Loucy (cell line): ENCODE measurements around the gene CYP1A2.

Experiments
- H2AFZ ChIP-seq: fragments of 200-600 bp; sonication (generic); 2 replicates; pipeline ENCODE4 v1.6.0; 2016; ENCODE audit warnings: antibody characterized with exemption, mild to moderate bottlenecking, low read length, moderate library complexity
- H3F3A ChIP-seq: fragments of 200-600 bp; 2 replicates; pipeline ENCODE4 v1.6.0; 2016; ENCODE audit warnings: antibody characterized with exemption, low read depth, mild to moderate bottlenecking
- H3K27me3 ChIP-seq: fragments of 200-600 bp; sonication (generic); 2 replicates; pipeline ENCODE4 v1.6.1; 2014; ENCODE audit warnings: low read length, mild to moderate bottlenecking; ENCODE audit not compliant: insufficient read depth, poor library complexity, severe bottlenecking
- H3K36me3 ChIP-seq: fragments of 200-600 bp; sonication (generic); 2 replicates; pipeline ENCODE4 v1.6.1; 2016; ENCODE audit warnings: low read length; ENCODE audit not compliant: insufficient read depth
- H3K4me1 ChIP-seq: fragments of 200-600 bp; sonication (generic); 2 replicates; pipeline ENCODE4 v1.5.1; 2014; ENCODE audit warnings: low read length, mild to moderate bottlenecking; ENCODE audit not compliant: insufficient read depth, poor library complexity, severe bottlenecking
- H3K4me2 ChIP-seq: fragments of 200-600 bp; sonication (generic); 2 replicates; pipeline ENCODE4 v1.6.0; 2014; ENCODE audit warnings: antibody characterized with exemption, low read length, low read depth, mild to moderate bottlenecking; ENCODE audit not compliant: poor library complexity, severe bottlenecking
- H3K4me3 ChIP-seq: fragments of 200-600 bp; sonication (generic); 2 replicates; pipeline ENCODE4 v1.5.1; 2014; ENCODE audit warnings: low read length, mild to moderate bottlenecking, mixed read lengths; ENCODE audit not compliant: poor library complexity, severe bottlenecking
- H3K79me2 ChIP-seq: fragments of 200-600 bp; sonication (generic); 2 replicates; pipeline ENCODE4 v1.6.1; 2014; ENCODE audit warnings: low read length; ENCODE audit not compliant: insufficient read depth
- H3K9ac ChIP-seq: fragments of 200-600 bp; sonication (generic); 2 replicates; pipeline ENCODE4 v1.6.0; 2014; ENCODE audit warnings: mild to moderate bottlenecking, low read depth, low read length, moderate library complexity; ENCODE audit not compliant: poor library complexity, severe bottlenecking
- H3K9me2 ChIP-seq: fragments of 200-600 bp; sonication (generic); replicated peaks from 2 replicates; pipeline ENCODE4 v1.6.1; 2016; ENCODE audit warnings: low read depth, low read length, mixed read lengths
- H3K9me3 ChIP-seq: fragments of 200-600 bp; sonication (generic); 2 replicates; pipeline ENCODE4 v1.6.1; 2014; ENCODE audit warnings: mild to moderate bottlenecking, antibody characterized with exemption, low read length, low read depth; ENCODE audit not compliant: insufficient read depth
- H4K20me1 ChIP-seq: fragments of 200-600 bp; sonication (generic); 2 replicates; pipeline ENCODE4 v1.6.0; 2014; ENCODE audit warnings: antibody characterized with exemption, low read length, mild to moderate bottlenecking; ENCODE audit not compliant: insufficient read depth, poor library complexity, severe bottlenecking
- EZH2phosphoT487 ChIP-seq: fragments of 200-600 bp; IDR thresholded peaks from 2 replicates; pipeline ENCODE4 v1.6.1; 2018; ENCODE audit warnings: antibody characterized with exemption, mild to moderate bottlenecking, moderate library complexity, borderline replicate concordance
- TF ChIP-seq, protein P1 (sequence below): fragments of 200-600 bp; sonication (generic); conservative IDR thresholded peaks from 2 replicates; pipeline ENCODE4 v1.5.1; 2014; ENCODE audit warnings: mild to moderate bottlenecking, antibody characterized with exemption, low read length

CYP1A2 gene

DNA sequence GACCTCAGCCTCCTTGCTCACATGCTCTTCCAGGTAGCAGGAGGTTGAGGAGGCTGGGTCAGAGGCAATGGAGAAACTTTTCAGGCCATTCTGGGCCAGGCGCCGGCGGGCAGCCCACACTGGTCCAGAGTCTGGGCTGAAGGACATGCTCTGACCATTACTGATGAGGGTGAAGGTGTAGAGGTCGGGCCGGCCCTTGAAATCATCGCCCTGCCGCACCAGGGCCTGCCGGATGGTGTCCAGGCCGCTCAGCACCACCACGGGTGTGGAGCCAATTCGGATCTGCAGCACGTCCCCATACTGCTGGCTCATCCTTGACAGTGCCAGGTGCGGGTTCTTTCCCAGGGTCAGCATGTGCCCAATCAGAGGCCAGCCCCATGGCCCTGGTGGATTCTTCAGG is 26.1 kb upstream of the CYP1A2 start:
- H3K9me3 ChIP-seq: no peaks in the 10 kb centered on the region
- TF ChIP-seq, protein P1, sequence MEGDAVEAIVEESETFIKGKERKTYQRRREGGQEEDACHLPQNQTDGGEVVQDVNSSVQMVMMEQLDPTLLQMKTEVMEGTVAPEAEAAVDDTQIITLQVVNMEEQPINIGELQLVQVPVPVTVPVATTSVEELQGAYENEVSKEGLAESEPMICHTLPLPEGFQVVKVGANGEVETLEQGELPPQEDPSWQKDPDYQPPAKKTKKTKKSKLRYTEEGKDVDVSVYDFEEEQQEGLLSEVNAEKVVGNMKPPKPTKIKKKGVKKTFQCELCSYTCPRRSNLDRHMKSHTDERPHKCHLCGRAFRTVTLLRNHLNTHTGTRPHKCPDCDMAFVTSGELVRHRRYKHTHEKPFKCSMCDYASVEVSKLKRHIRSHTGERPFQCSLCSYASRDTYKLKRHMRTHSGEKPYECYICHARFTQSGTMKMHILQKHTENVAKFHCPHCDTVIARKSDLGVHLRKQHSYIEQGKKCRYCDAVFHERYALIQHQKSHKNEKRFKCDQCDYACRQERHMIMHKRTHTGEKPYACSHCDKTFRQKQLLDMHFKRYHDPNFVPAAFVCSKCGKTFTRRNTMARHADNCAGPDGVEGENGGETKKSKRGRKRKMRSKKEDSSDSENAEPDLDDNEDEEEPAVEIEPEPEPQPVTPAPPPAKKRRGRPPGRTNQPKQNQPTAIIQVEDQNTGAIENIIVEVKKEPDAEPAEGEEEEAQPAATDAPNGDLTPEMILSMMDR: no peak
- TF ChIP-seq EZH2phosphoT487: no peak
- no peak overlapping the region for H3K9ac ChIP-seq
- no peaks in the 10 kb centered on the region for H3K36me3 ChIP-seq
- no peak overlapping the region for H3K4me2 ChIP-seq
- peaks cover 8% of the 10 kb centered on the region for H3K4me1 ChIP-seq
- H3K79me2 ChIP-seq: no peaks in the 10 kb centered on the region
- no peaks in the 10 kb centered on the region for H3F3A ChIP-seq
- no peaks in the 10 kb centered on the region for H3K9me2 ChIP-seq
- no peaks in the 10 kb centered on the region for H3K27me3 ChIP-seq
- H4K20me1 ChIP-seq: no peaks in the 10 kb centered on the region
- H2AFZ ChIP-seq: no peak overlapping the region
- H3K4me3 ChIP-seq: no peak overlapping the region

DNA sequence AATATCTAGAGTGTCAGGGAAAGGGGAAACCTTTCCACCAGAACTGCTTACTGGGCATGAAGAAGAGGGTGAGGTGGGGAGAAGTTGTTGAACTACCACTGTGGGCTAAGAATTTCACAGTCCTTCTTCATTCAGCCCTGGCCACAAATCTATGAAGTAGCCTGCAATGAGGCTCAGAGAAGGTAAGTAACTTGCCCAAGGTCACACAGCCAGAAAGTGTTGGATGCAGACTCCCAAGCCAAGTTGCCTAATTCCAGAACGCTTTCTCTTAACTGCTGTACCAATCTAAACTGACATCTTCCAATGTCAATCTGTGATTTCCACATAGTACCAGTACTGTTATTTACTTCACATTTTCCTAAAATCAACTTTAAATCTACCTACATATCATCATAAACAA is 25.5 kb upstream of the CYP1A2 start:
- no peaks in the 10 kb centered on the region for H3K9me3 ChIP-seq
- TF ChIP-seq, protein P1: no peak
- no peak for TF ChIP-seq EZH2phosphoT487

DNA sequence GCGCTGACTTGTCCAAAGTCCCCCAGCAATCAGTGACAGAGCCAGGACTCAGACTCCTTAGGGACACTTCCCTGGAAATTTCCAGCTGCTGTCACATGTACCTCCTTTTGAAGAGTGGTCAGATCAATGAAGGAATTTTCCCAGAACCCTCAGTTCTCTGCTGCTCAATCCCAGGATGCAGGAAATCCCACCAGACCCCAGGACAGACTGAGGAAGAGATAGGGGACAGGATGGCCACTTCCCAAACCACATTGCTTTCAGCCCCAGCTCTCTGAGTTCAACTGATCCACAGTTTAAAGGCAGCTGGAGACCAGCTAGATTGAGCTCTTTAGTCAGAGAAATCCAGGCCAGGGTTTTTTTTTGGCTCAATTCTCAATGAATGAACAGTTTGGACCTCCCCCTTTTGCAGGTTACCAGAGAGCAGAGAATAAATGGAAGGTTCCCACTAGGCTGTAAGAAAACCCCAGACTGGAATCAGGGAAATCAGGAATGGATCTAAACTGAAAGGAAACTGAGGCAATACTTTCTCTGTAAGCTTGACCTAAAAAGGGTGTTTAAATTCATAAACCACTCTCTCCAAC is 24.8 kb upstream of the CYP1A2 start:
- no peak overlapping the region for H3K4me3 ChIP-seq
- no peaks in the 10 kb centered on the region for H3F3A ChIP-seq
- no peaks in the 10 kb centered on the region for H3K27me3 ChIP-seq
- H3K4me1 ChIP-seq: peaks cover 8% of the 10 kb centered on the region
- no peaks in the 10 kb centered on the region for H3K9me2 ChIP-seq
- no peaks in the 10 kb centered on the region for H3K36me3 ChIP-seq
- H3K9me3 ChIP-seq: no peaks in the 10 kb centered on the region
- H3K9ac ChIP-seq: no peak overlapping the region
- TF ChIP-seq, protein P1: no peak
- no peak for TF ChIP-seq EZH2phosphoT487
- no peak overlapping the region for H3K4me2 ChIP-seq
- no peaks in the 10 kb centered on the region for H3K79me2 ChIP-seq
- no peak overlapping the region for H2AFZ ChIP-seq
- no peaks in the 10 kb centered on the region for H4K20me1 ChIP-seq

More for the DNA sequence above, 25.5 kb upstream of the CYP1A2 start:
- Histone ChIP-seq H3K4me3 (no peak overlapping the region), H3K9ac (no peak overlapping the region), H3K79me2 (no peaks in the 10 kb centered on the region), H2AFZ (no peak overlapping the region), H3F3A (no peaks in the 10 kb centered on the region), H3K4me1 (peaks cover 8% of the 10 kb centered on the region), H3K9me2 (no peaks in the 10 kb centered on the region), H4K20me1 (no peaks in the 10 kb centered on the region), H3K4me2 (no peak overlapping the region), H3K36me3 (no peaks in the 10 kb centered on the region), H3K27me3 (no peaks in the 10 kb centered on the region)
